ENCODE measurements around the gene FOS. TPM values are rescaled to one million over a fixed set of nuclear protein-coding genes. Genes with fewer than 3 reads are reported as not detected.
A peak's percentile ranks its signal among the peaks of the same experiment; 100 is the strongest.

Gene FOS
- total and polyA plus RNA-seq, 2 experiments from 2014 or later = 107 to 124 TPM

GRCh38 chr14:75262641-75263040 is 16.0 kb upstream of the FOS start:
- Histone ChIP-seq H3K27ac (no peak overlapping the region), H3K79me2 (ENCODE audit: insufficient read depth) (no peaks in the 10 kb centered on the region), H3F3A (ENCODE audit: insufficient read depth) (peaks cover 35% of the 10 kb centered on the region), H3K4me1 (ENCODE audit: insufficient read depth) (peaks cover 34% of the 10 kb centered on the region), H3K36me3 (ENCODE audit: low read depth) (no peaks in the 10 kb centered on the region), H4K20me1 (ENCODE audit: insufficient read depth) (no peaks in the 10 kb centered on the region), H3K9me3 (ENCODE audit: low read depth) (no peaks in the 10 kb centered on the region), H3K4me2 (ENCODE audit: unreplicated experiment) (no peak overlapping the region), H2AFZ (no peak overlapping the region), H3K4me3 (no peak overlapping the region), H3K9ac (no peak overlapping the region), H3K27me3 (replicated peaks; ENCODE audit: insufficient read depth) (no peaks in the 10 kb centered on the region), H3K9me2 (ENCODE audit: insufficient read depth) (no peaks in the 10 kb centered on the region)
- DNase-seq = no peak
- WGBS, 2 experiments (ENCODE audit: low coverage in 1 of 2, low lambda C conversion rate in 2 of 2, missing lambda C conversion rate in 2 of 2) = 79 to 87% methylated on average over 2 of the region's 2 CpGs
- TF ChIP-seq EZH2 (IDR thresholded peaks at IDR 0.05; ENCODE audit: insufficient read depth, poor library complexity, severe bottlenecking) = no peak
- TF ChIP-seq EZH2phosphoT487 (IDR thresholded peaks at IDR 0.05; ENCODE audit: insufficient read depth, low read depth) = no peak
- in situ Hi-C loops (cut with MboI) = no loop called here

DNA sequence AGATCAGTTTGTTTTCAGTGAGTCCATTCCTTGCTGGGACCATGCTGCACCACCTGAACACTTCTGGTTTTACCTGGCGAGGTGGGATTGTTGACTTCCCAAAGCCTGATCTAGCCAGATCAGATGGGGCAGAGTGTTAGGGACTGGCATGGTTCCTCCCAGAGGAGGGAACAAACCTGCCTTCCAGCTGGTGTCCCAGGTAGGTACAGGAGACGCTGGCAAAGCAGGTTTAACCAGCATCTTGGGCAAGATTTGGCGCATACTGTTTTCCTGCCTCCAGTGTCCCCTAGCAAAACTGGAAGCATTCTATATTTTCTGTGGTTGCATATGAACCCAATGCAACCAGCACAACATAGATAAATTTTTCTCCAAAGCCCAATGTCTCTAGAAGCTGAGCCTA is 14.6 kb upstream of the FOS start:
- Histone ChIP-seq H3K36me3 (ENCODE audit: low read depth) (no peaks in the 10 kb centered on the region), H3K4me2 (ENCODE audit: unreplicated experiment) (no peak overlapping the region), H3K79me2 (ENCODE audit: insufficient read depth) (no peaks in the 10 kb centered on the region), H3K9me3 (ENCODE audit: low read depth) (no peaks in the 10 kb centered on the region), H4K20me1 (ENCODE audit: insufficient read depth) (no peaks in the 10 kb centered on the region), H2AFZ (no peak overlapping the region), H3K27me3 (replicated peaks; ENCODE audit: insufficient read depth) (no peaks in the 10 kb centered on the region), H3K4me3 (no peak overlapping the region), H3K9ac (no peak overlapping the region), H3F3A (ENCODE audit: insufficient read depth) (peaks cover 34% of the 10 kb centered on the region), H3K9me2 (ENCODE audit: insufficient read depth) (no peaks in the 10 kb centered on the region), H3K4me1 (ENCODE audit: insufficient read depth) (peaks cover 29% of the 10 kb centered on the region), H3K27ac (no peak overlapping the region)
- in situ Hi-C loops (cut with MboI) = no loop called here
- no peak for TF ChIP-seq EZH2 (IDR thresholded peaks at IDR 0.05; ENCODE audit: insufficient read depth, poor library complexity, severe bottlenecking)
- no peak for TF ChIP-seq EZH2phosphoT487 (IDR thresholded peaks at IDR 0.05; ENCODE audit: insufficient read depth, low read depth)
- DNase-seq = no peak
- 66 to 72% methylated on average over 3 of the region's 3 CpGs for WGBS, 2 experiments (ENCODE audit: low coverage in 1 of 2, low lambda C conversion rate in 2 of 2, missing lambda C conversion rate in 2 of 2)

DNA sequence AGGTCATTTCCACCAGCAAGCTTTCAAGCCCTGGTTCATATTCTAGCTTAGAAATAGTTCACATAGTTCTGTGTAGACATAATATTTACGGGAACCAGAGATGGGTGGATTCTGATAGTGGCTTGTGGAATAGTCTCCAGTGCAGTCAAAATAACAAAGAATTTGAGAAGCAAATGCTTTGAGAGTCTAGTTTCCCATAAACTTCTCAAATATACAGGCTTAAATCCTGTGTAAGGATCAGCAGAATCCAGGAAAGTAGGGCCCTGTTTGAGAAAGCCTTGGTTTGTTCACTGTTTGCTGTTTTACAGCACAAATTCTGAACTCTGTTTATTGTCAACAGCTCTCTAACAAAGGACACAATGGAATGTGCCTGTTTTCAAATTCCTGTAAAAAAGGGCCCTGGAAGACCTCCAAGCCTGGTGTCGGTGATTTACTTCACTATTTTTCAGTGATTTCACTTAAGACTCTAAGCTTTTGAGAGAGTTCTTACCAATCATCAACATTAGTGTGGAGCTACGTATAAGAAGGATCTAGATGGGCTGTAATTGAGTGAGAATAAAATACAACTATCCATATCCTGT is 11.4 kb upstream of the FOS start:
- Histone ChIP-seq H3K36me3 (ENCODE audit: low read depth) (no peaks in the 10 kb centered on the region), H3K9ac (peak overlapping the region; percentile 75), H3K27ac (peak overlapping the region; percentile 91), H3K4me1 (ENCODE audit: insufficient read depth) (peaks cover 20% of the 10 kb centered on the region), H3F3A (ENCODE audit: insufficient read depth) (peaks cover 23% of the 10 kb centered on the region), H4K20me1 (ENCODE audit: insufficient read depth) (no peaks in the 10 kb centered on the region), H2AFZ (peak overlapping the region; percentile 60), H3K9me2 (ENCODE audit: insufficient read depth) (no peaks in the 10 kb centered on the region), H3K4me2 (ENCODE audit: unreplicated experiment) (peak overlapping the region; percentile 68), H3K27me3 (replicated peaks; ENCODE audit: insufficient read depth) (no peaks in the 10 kb centered on the region), H3K4me3 (peak overlapping the region; percentile 26; the same call in 1 of the 2 replicates), H3K9me3 (ENCODE audit: low read depth) (no peaks in the 10 kb centered on the region), H3K79me2 (ENCODE audit: insufficient read depth) (no peaks in the 10 kb centered on the region)
- WGBS, 2 experiments (ENCODE audit: low coverage in 1 of 2, low lambda C conversion rate in 2 of 2, missing lambda C conversion rate in 2 of 2) = 17 to 21% methylated on average over 3 of the region's 3 CpGs
- peak; percentile 80 for DNase-seq
- TF ChIP-seq EZH2phosphoT487 (IDR thresholded peaks at IDR 0.05; ENCODE audit: insufficient read depth, low read depth) (no peak), EZH2 (IDR thresholded peaks at IDR 0.05; ENCODE audit: insufficient read depth, poor library complexity, severe bottlenecking) (no peak)
- in situ Hi-C loops (cut with MboI) = no loop called here

DNA sequence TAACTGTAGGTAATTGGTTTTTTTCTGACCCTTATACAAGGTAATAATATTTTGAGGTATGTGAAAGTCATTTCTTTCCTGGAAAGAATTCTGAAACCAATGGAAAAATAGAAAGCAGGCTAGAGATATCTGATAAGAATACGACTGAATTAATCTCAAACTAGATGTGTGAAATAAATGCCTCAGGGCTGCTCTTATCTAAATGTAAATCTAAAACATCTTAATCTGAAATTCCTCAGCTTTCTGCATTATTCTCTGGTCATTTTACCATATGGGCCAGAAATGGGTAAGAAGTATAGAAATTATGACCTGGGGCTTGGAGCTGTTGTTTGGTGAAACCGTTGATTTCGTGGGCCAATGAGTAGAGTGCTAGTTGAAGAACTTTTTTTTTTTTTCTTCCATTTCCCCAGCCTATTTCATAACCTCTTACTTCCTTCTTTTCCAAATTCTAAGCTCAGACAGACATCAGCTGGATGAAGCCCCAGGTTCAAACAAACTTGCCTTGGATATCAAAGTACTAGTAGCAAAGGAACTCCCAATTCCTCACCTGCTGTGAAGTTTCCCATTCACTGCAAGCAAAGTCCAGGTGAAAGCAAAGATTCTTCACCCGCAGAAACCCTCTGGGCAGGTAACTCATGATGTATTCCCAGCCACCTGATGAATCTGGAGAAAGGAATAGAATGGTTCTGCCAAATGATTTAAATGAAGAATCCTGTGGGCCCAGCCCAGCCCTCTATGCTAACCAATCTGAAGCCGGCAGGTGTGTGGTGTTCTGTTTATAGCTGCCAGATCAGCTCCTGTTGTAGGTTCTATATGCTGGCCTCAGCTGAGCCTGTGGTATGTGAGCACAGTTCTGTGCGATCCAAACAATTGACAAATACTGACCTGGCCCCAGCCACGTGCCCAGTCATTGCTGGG is 9.7 kb upstream of the FOS start:
- Histone ChIP-seq H3F3A (ENCODE audit: insufficient read depth) (peaks cover 31% of the 10 kb centered on the region), H3K9me3 (ENCODE audit: low read depth) (no peaks in the 10 kb centered on the region), H3K4me3 (no peak overlapping the region), H3K4me1 (ENCODE audit: insufficient read depth) (peaks cover 33% of the 10 kb centered on the region), H3K27me3 (replicated peaks; ENCODE audit: insufficient read depth) (no peaks in the 10 kb centered on the region), H2AFZ (no peak overlapping the region), H4K20me1 (ENCODE audit: insufficient read depth) (no peaks in the 10 kb centered on the region), H3K4me2 (ENCODE audit: unreplicated experiment) (no peak overlapping the region), H3K9me2 (ENCODE audit: insufficient read depth) (no peaks in the 10 kb centered on the region), H3K9ac (no peak overlapping the region), H3K27ac (no peak overlapping the region), H3K79me2 (ENCODE audit: insufficient read depth) (no peaks in the 10 kb centered on the region), H3K36me3 (ENCODE audit: low read depth) (no peaks in the 10 kb centered on the region)
- in situ Hi-C loops (cut with MboI) = no loop called here
- no peak for DNase-seq
- 76 to 79% methylated on average over 7 of the region's 7 CpGs for WGBS, 2 experiments (ENCODE audit: low coverage in 1 of 2, low lambda C conversion rate in 2 of 2, missing lambda C conversion rate in 2 of 2)
- TF ChIP-seq EZH2 (IDR thresholded peaks at IDR 0.05; ENCODE audit: insufficient read depth, poor library complexity, severe bottlenecking) (no peak), EZH2phosphoT487 (IDR thresholded peaks at IDR 0.05; ENCODE audit: insufficient read depth, low read depth) (no peak)
